GM23338 (cell line): ENCODE measurements around the gene EEA1. TPM values are rescaled to one million over a fixed set of nuclear protein-coding genes. Genes with fewer than 3 reads are reported as not detected.

Experiments used
- ATAC-seq: fragments of 200-7000 bp; cut with Tn5 transposase; 3 replicates; pipeline ENCODE4 v1.9.1; 2020
- DNase-seq: peaks from one replicate; pipeline ENCODE4 v3.0.0-alpha.2; 2015; ENCODE audit warnings: low spot score
- H2AFZ ChIP-seq: fragments of 200-600 bp; sonication (generic); 2 replicates; pipeline ENCODE4 v1.8.0; 2016; ENCODE audit warnings: antibody characterized with exemption, mild to moderate bottlenecking, moderate library complexity
- H3F3A ChIP-seq: fragments of 200-600 bp; sonication (generic); replicated peaks from 2 replicates; pipeline ENCODE4 v1.8.0; 2017; ENCODE audit warnings: antibody characterized with exemption, mixed run types, low read depth
- H3K27ac ChIP-seq: fragments of 200-600 bp; sonication (generic); 2 replicates; pipeline ENCODE4 v1.6.1; 2016; ENCODE audit warnings: low read depth
- H3K27me3 ChIP-seq: fragments of 200-600 bp; sonication (generic); 2 replicates; pipeline ENCODE4 v1.8.0; 2016; ENCODE audit warnings: mild to moderate bottlenecking, mixed run types, moderate library complexity; ENCODE audit not compliant: insufficient read depth
- H3K36me3 ChIP-seq: fragments of 200-600 bp; sonication (generic); 2 replicates; pipeline ENCODE4 v1.8.0; 2016; ENCODE audit warnings: mild to moderate bottlenecking; ENCODE audit not compliant: insufficient read depth
- H3K4me1 ChIP-seq: fragments of 200-600 bp; sonication (generic); 2 replicates; pipeline ENCODE4 v1.8.0; 2016; ENCODE audit warnings: mild to moderate bottlenecking, moderate library complexity; ENCODE audit not compliant: insufficient read depth
- H3K4me2 ChIP-seq: fragments of 200-600 bp; sonication (generic); 2 replicates; pipeline ENCODE4 v1.7.1; 2017; ENCODE audit warnings: mixed run types
- H3K4me3 ChIP-seq: fragments of 200-600 bp; sonication (generic); 2 replicates; pipeline ENCODE4 v1.6.1; 2016; ENCODE audit warnings: mixed run types
- H3K79me2 ChIP-seq: fragments of 200-600 bp; sonication (generic); replicated peaks from 2 replicates; pipeline ENCODE4 v1.8.0; 2017; ENCODE audit warnings: mild to moderate bottlenecking; ENCODE audit not compliant: insufficient read depth
- H3K9me2 ChIP-seq: fragments of 200-600 bp; sonication (generic); 2 replicates; pipeline ENCODE4 v1.8.0; 2017; ENCODE audit not compliant: insufficient read depth
- H4K20me1 ChIP-seq: fragments of 200-600 bp; sonication (generic); replicated peaks from 2 replicates; pipeline ENCODE4 v1.8.0; 2017; ENCODE audit warnings: mild to moderate bottlenecking; ENCODE audit not compliant: insufficient read depth
- H3K27ac Mint-ChIP-seq: 2 replicates; pipeline ENCODE4 v1.8.0; 2020; ENCODE audit warnings: inconsistent platforms, mild to moderate bottlenecking, moderate library complexity, mixed read lengths
- H3K27me3 Mint-ChIP-seq: 3 replicates; pipeline ENCODE4 v1.8.0; 2022; ENCODE audit warnings: low read depth, mild to moderate bottlenecking, moderate library complexity, mixed read lengths, inconsistent platforms; ENCODE audit not compliant: insufficient read depth, poor library complexity
- H3K36me3 Mint-ChIP-seq: 3 replicates; pipeline ENCODE4 v1.8.0; 2021; ENCODE audit warnings: low read depth, mild to moderate bottlenecking, inconsistent platforms, moderate library complexity, mixed read lengths
- H3K4me1 Mint-ChIP-seq: 3 replicates; pipeline ENCODE4 v1.8.0; 2020; ENCODE audit warnings: mild to moderate bottlenecking, inconsistent platforms, mixed read lengths
- H3K4me3 Mint-ChIP-seq: 3 replicates; pipeline ENCODE4 v1.8.0; 2021; ENCODE audit warnings: moderate library complexity, mild to moderate bottlenecking, inconsistent platforms, mixed read lengths
- H3K9me3 Mint-ChIP-seq: 3 replicates; pipeline ENCODE4 v1.8.0; 2020; ENCODE audit warnings: moderate library complexity, mild to moderate bottlenecking, inconsistent platforms, mixed read lengths
- CREB1 ChIP-seq: fragments of 250-450 bp; sonication (Bioruptor Pico); IDR thresholded peaks from 2 replicates; pipeline ENCODE4 v1.5.0; 2020; ENCODE audit warnings: low read depth, mild to moderate bottlenecking, moderate library complexity
- EZH2 ChIP-seq: fragments of 200-600 bp; sonication (generic); IDR thresholded peaks from one replicate; pipeline ENCODE4 v1.8.0; 2017; ENCODE audit warnings: antibody characterized with exemption, mild to moderate bottlenecking, low read depth; ENCODE audit not compliant: unreplicated experiment
- EZH2phosphoT487 ChIP-seq: fragments of 200-600 bp; sonication (generic); IDR thresholded peaks from one replicate; pipeline ENCODE4 v1.8.1; 2018; ENCODE audit warnings: antibody characterized with exemption; ENCODE audit not compliant: unreplicated experiment
- JUNB ChIP-seq: IDR thresholded peaks from one replicate; pipeline ENCODE4 v1.6.1; 2016; ENCODE audit warnings: antibody characterized with exemption; ENCODE audit not compliant: unreplicated experiment
- NANOG ChIP-seq: IDR thresholded peaks from 2 replicates; pipeline ENCODE4 v1.6.1; 2016; ENCODE audit warnings: antibody characterized with exemption, borderline replicate concordance
- POLR2AphosphoS5 ChIP-seq: IDR thresholded peaks from 2 replicates; pipeline ENCODE4 v1.6.1; 2016; ENCODE audit warnings: antibody characterized with exemption, low read depth
- STAT1 ChIP-seq: IDR thresholded peaks from one replicate; pipeline ENCODE4 v1.6.1; 2016; ENCODE audit warnings: antibody characterized with exemption; ENCODE audit not compliant: unreplicated experiment
- ZNF114 ChIP-seq: fragments of 250-450 bp; sonication (Bioruptor Pico); IDR thresholded peaks from 2 replicates; pipeline ENCODE4 v1.5.0; 2020; ENCODE audit warnings: mild to moderate bottlenecking, moderate library complexity
- ZNF331 ChIP-seq: fragments of 250-450 bp; sonication (Bioruptor Pico); IDR thresholded peaks from 2 replicates; pipeline ENCODE4 v1.5.0; 2020; ENCODE audit warnings: low read depth, mild to moderate bottlenecking, moderate library complexity
- polyA plus RNA-seq: library from polyadenylated mRNA; unstranded; fragments of >200 nt; fragmentation: Nextera tagmentation; extraction: Ambion mirVana; gene quantifications from 2 replicates; pipeline ENCODE4 v1.2.1, GENCODE V29; 2016
- total RNA-seq: library from RNA; depleted of rRNA; stranded (reverse); fragments of >200 nt; shearing (Covaris generic); gene quantifications from 2 replicates; pipeline ENCODE4 v1.2.3, GENCODE V29; 2014
- TF ChIP-seq, protein P1 (sequence below): fragments of 250-450 bp; sonication (Bioruptor Pico); IDR thresholded peaks from 2 replicates; pipeline ENCODE4 v1.5.0; 2020; ENCODE audit warnings: mild to moderate bottlenecking, moderate library complexity
- TF ChIP-seq, protein P2 (sequence below): IDR thresholded peaks from 2 replicates; pipeline ENCODE4 v1.6.1; 2016; ENCODE audit warnings: antibody characterized with exemption
- TF ChIP-seq, protein P3 (sequence below), 2 experiments: fragments of 200-600 bp in 1 of 2; sonication (generic) in 1 of 2; conservative IDR thresholded peaks; 2 replicates each; pipeline versions ENCODE4 v1.5.1 to v1.6.1; 2016 to 2017; ENCODE audit warnings: antibody characterized with exemption in 2 of 2, low read depth in 2 of 2, mild to moderate bottlenecking in 2 of 2, moderate library complexity in 1 of 2
- TF ChIP-seq, protein P4 (sequence below): IDR thresholded peaks from one replicate; pipeline ENCODE4 v1.6.1; 2018; ENCODE audit warnings: antibody characterized with exemption; ENCODE audit not compliant: unreplicated experiment

EEA1 gene
- total and polyA plus RNA-seq, 2 experiments from 2014 or later: 10.0 to 41.1 TPM

DNA sequence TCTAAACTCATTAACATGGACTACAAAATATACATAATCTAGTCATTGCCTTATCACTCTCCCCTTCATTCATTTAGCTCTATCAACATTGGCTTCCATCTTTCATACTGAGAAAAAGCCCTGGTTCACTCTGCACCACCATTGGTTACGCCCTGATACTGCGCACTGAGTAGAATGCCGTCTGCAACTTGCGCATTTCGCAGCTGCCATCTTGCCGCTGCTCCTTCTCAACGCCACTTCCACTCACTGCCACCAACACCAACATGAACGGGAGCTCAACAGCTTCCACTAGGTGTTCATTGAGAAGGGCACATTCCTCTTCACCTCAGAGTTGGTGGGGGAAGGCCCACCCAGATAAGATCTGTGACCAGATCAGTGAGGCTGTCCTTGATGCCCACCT, 71.3 kb downstream of the EEA1 start:
- DNase-seq: no peak
- Histone ChIP-seq H3K36me3 (no peaks in the 10 kb centered on the region), H3K27me3 (no peaks in the 10 kb centered on the region), H3K4me2 (no peak overlapping the region), H3F3A (no peaks in the 10 kb centered on the region), H3K4me1 (no peaks in the 10 kb centered on the region), H3K79me2 (no peaks in the 10 kb centered on the region), H4K20me1 (no peaks in the 10 kb centered on the region), H3K9me2 (peaks cover 5% of the 10 kb centered on the region; the same call in 1 of the 2 replicates), H3K27ac (no peak overlapping the region), H3K4me3 (no peak overlapping the region), H2AFZ (no peak overlapping the region)
- H3K4me1 Mint-ChIP-seq: no peaks in the 10 kb centered on the region; the same call in 1 of the 3 replicates
- no peak for TF ChIP-seq NANOG
- TF ChIP-seq, protein P1, sequence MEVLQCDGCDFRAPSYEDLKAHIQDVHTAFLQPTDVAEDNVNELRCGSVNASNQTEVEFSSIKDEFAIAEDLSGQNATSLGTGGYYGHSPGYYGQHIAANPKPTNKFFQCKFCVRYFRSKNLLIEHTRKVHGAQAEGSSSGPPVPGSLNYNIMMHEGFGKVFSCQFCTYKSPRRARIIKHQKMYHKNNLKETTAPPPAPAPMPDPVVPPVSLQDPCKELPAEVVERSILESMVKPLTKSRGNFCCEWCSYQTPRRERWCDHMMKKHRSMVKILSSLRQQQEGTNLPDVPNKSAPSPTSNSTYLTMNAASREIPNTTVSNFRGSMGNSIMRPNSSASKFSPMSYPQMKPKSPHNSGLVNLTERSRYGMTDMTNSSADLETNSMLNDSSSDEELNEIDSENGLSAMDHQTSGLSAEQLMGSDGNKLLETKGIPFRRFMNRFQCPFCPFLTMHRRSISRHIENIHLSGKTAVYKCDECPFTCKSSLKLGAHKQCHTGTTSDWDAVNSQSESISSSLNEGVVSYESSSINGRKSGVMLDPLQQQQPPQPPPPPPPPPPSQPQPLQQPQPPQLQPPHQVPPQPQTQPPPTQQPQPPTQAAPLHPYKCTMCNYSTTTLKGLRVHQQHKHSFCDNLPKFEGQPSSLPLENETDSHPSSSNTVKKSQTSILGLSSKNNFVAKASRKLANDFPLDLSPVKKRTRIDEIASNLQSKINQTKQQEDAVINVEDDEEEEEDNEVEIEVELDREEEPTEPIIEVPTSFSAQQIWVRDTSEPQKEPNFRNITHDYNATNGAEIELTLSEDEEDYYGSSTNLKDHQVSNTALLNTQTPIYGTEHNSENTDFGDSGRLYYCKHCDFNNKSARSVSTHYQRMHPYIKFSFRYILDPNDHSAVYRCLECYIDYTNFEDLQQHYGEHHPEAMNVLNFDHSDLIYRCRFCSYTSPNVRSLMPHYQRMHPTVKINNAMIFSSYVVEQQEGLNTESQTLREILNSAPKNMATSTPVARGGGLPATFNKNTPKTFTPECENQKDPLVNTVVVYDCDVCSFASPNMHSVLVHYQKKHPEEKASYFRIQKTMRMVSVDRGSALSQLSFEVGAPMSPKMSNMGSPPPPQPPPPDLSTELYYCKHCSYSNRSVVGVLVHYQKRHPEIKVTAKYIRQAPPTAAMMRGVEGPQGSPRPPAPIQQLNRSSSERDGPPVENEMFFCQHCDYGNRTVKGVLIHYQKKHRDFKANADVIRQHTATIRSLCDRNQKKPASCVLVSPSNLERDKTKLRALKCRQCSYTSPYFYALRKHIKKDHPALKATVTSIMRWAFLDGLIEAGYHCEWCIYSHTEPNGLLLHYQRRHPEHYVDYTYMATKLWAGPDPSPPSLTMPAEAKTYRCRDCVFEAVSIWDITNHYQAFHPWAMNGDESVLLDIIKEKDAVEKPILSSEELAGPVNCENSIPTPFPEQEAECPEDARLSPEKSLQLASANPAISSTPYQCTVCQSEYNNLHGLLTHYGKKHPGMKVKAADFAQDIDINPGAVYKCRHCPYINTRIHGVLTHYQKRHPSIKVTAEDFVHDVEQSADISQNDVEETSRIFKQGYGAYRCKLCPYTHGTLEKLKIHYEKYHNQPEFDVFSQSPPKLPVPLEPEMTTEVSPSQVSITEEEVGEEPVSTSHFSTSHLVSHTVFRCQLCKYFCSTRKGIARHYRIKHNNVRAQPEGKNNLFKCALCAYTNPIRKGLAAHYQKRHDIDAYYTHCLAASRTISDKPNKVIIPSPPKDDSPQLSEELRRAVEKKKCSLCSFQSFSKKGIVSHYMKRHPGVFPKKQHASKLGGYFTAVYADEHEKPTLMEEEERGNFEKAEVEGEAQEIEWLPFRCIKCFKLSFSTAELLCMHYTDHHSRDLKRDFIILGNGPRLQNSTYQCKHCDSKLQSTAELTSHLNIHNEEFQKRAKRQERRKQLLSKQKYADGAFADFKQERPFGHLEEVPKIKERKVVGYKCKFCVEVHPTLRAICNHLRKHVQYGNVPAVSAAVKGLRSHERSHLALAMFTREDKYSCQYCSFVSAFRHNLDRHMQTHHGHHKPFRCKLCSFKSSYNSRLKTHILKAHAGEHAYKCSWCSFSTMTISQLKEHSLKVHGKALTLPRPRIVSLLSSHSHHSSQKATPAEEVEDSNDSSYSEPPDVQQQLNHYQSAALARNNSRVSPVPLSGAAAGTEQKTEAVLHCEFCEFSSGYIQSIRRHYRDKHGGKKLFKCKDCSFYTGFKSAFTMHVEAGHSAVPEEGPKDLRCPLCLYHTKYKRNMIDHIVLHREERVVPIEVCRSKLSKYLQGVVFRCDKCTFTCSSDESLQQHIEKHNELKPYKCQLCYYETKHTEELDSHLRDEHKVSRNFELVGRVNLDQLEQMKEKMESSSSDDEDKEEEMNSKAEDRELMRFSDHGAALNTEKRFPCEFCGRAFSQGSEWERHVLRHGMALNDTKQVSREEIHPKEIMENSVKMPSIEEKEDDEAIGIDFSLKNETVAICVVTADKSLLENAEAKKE (CRISPR knock-in tag): no peak
- no peak for TF ChIP-seq EZH2
- TF ChIP-seq JUNB: no peak
- no peak for TF ChIP-seq ZNF114 (CRISPR knock-in tag)
- TF ChIP-seq, protein P2, sequence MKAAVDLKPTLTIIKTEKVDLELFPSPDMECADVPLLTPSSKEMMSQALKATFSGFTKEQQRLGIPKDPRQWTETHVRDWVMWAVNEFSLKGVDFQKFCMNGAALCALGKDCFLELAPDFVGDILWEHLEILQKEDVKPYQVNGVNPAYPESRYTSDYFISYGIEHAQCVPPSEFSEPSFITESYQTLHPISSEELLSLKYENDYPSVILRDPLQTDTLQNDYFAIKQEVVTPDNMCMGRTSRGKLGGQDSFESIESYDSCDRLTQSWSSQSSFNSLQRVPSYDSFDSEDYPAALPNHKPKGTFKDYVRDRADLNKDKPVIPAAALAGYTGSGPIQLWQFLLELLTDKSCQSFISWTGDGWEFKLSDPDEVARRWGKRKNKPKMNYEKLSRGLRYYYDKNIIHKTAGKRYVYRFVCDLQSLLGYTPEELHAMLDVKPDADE: no peak
- TF ChIP-seq EZH2phosphoT487: no peak
- no peak for TF ChIP-seq ZNF331
- TF ChIP-seq, protein P3, sequence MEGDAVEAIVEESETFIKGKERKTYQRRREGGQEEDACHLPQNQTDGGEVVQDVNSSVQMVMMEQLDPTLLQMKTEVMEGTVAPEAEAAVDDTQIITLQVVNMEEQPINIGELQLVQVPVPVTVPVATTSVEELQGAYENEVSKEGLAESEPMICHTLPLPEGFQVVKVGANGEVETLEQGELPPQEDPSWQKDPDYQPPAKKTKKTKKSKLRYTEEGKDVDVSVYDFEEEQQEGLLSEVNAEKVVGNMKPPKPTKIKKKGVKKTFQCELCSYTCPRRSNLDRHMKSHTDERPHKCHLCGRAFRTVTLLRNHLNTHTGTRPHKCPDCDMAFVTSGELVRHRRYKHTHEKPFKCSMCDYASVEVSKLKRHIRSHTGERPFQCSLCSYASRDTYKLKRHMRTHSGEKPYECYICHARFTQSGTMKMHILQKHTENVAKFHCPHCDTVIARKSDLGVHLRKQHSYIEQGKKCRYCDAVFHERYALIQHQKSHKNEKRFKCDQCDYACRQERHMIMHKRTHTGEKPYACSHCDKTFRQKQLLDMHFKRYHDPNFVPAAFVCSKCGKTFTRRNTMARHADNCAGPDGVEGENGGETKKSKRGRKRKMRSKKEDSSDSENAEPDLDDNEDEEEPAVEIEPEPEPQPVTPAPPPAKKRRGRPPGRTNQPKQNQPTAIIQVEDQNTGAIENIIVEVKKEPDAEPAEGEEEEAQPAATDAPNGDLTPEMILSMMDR (conservative IDR thresholded peaks at IDR 0.05; ENCODE audit: low read depth in 2 of 2): no peak
- no peak for TF ChIP-seq STAT1
- no peak for TF ChIP-seq POLR2AphosphoS5
- no peak for TF ChIP-seq CREB1 (CRISPR knock-in tag)
- TF ChIP-seq, protein P4, sequence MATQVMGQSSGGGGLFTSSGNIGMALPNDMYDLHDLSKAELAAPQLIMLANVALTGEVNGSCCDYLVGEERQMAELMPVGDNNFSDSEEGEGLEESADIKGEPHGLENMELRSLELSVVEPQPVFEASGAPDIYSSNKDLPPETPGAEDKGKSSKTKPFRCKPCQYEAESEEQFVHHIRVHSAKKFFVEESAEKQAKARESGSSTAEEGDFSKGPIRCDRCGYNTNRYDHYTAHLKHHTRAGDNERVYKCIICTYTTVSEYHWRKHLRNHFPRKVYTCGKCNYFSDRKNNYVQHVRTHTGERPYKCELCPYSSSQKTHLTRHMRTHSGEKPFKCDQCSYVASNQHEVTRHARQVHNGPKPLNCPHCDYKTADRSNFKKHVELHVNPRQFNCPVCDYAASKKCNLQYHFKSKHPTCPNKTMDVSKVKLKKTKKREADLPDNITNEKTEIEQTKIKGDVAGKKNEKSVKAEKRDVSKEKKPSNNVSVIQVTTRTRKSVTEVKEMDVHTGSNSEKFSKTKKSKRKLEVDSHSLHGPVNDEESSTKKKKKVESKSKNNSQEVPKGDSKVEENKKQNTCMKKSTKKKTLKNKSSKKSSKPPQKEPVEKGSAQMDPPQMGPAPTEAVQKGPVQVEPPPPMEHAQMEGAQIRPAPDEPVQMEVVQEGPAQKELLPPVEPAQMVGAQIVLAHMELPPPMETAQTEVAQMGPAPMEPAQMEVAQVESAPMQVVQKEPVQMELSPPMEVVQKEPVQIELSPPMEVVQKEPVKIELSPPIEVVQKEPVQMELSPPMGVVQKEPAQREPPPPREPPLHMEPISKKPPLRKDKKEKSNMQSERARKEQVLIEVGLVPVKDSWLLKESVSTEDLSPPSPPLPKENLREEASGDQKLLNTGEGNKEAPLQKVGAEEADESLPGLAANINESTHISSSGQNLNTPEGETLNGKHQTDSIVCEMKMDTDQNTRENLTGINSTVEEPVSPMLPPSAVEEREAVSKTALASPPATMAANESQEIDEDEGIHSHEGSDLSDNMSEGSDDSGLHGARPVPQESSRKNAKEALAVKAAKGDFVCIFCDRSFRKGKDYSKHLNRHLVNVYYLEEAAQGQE: no peak
- no peak overlapping the region for H3K27ac Mint-ChIP-seq
- no peaks in the 10 kb centered on the region for H3K9me3 Mint-ChIP-seq
- no peak overlapping the region for H3K4me3 Mint-ChIP-seq
- H3K36me3 Mint-ChIP-seq: peaks cover 10% of the 10 kb centered on the region
- ATAC-seq: no peak
- H3K27me3 Mint-ChIP-seq: no peaks in the 10 kb centered on the region
